Measurements from ENCODE around the gene COL28A1.

Gene COL28A1

GRCh38 chr7:7452652-7453051, 83.0 kb downstream of the COL28A1 start:
- no peak for DNase-seq

- no peak for DNase-seq
These were observed 83.6 kb downstream of the COL28A1 start for GRCh38 chr7:7452119-7452518.

GRCh38 chr7:7449055-7449454, 86.6 kb downstream of the COL28A1 start:
- no peak for DNase-seq

GRCh38 chr7:7446616-7447015, 89.1 kb downstream of the COL28A1 start:
- no peak for DNase-seq

GRCh38 chr7:7443806-7444350, 91.8 kb downstream of the COL28A1 start:
- DNase-seq = no peak

GRCh38 chr7:7439564-7439963, 96.1 kb downstream of the COL28A1 start:
- DNase-seq = no peak

- DNase-seq = no peak
These were observed 96.8 kb downstream of the COL28A1 start for GRCh38 chr7:7438851-7439250.

- DNase-seq = no peak
These were observed 99.7 kb downstream of the COL28A1 start for GRCh38 chr7:7435978-7436377.

GRCh38 chr7:7434329-7434728, 101.3 kb downstream of the COL28A1 start:
- DNase-seq = no peak

- DNase-seq = no peak
These were observed 101.9 kb downstream of the COL28A1 start for GRCh38 chr7:7433811-7434210.

- DNase-seq = no peak
These were observed 102.7 kb downstream of the COL28A1 start for GRCh38 chr7:7432979-7433378.

- DNase-seq = no peak
These were observed 106.9 kb downstream of the COL28A1 start for GRCh38 chr7:7428806-7429205.

GRCh38 chr7:7427363-7427762, 108.3 kb downstream of the COL28A1 start:
- DNase-seq = no peak

GRCh38 chr7:7426676-7427075, 109.0 kb downstream of the COL28A1 start:
- no peak for DNase-seq

- no peak for DNase-seq
These were observed 110.4 kb downstream of the COL28A1 start for GRCh38 chr7:7425321-7425720.

GRCh38 chr7:7424151-7424873, 111.4 kb downstream of the COL28A1 start:
- peak; percentile 73 for DNase-seq

GRCh38 chr7:7422641-7423040, 113.0 kb downstream of the COL28A1 start:
- DNase-seq = no peak

- DNase-seq = no peak
These were observed 113.8 kb downstream of the COL28A1 start for GRCh38 chr7:7421826-7422225.

- DNase-seq = no peak
These were observed 116.7 kb downstream of the COL28A1 start for GRCh38 chr7:7418997-7419396.

- no peak for DNase-seq
These were observed 117.8 kb downstream of the COL28A1 start for GRCh38 chr7:7417851-7418250.

GRCh38 chr7:7417414-7417813, 118.3 kb downstream of the COL28A1 start:
- no peak for DNase-seq

GRCh38 chr7:7416031-7416858, 119.4 kb downstream of the COL28A1 start:
- no peak for DNase-seq

- no peak for DNase-seq
These were observed 120.7 kb downstream of the COL28A1 start for GRCh38 chr7:7414791-7415603.

Measured in right forelimb (tissue), 1 donor.